ENCODE results near the gene NECTIN4. TPM values are rescaled to one million over a fixed set of nuclear protein-coding genes. Genes with fewer than 3 reads are reported as not detected.
A peak's percentile ranks its signal among the peaks of the same experiment; 100 is the strongest.

NECTIN4 gene
- polyA plus RNA-seq, 3 donors, result 0.07 TPM; not detected in 1

DNA sequence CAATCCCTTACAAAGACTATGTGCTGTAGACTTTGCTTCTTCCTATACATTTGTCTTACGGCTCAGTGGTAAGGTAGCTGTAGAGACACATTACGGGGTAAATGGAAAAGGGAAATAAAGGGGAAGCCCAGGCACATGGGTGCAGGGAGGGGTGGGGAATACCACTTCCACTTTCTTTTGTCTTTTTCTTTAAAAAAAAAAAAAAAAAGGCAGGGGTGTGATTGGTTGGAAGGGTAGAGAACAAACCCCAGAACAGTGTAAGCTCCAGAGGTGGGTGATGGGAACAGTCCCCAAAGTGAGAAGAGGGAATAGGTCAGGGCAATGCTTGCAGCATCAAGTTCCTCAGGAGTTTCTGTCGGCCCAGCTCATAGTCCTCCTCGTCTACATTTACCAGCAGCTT lies 32.5 kb upstream of the NECTIN4 start:
- peaks cover 66% of the 10 kb centered on the region for H3K4me1 Mint-ChIP-seq

GRCh38 chr1:161121042-161121650 lies 31.8 kb upstream of the NECTIN4 start:
- Mint-ChIP-seq H3K4me3 (peak overlapping the region in 1 of 2 donors; percentile 54), H3K9me3 (peaks cover 0 to 2% (median 0%) of the 10 kb centered on the region in 7 donors), H3K27me3 (ENCODE audit: low read depth in 3 of 3) (no peaks in the 10 kb centered on the region), H3K36me3 (peaks cover 51 to 61% of the 10 kb centered on the region in 2 donors), H3K27ac (peak overlapping the region; percentile 81 to 98 (median 94)), H3K4me1 (peaks cover 69% of the 10 kb centered on the region)
- Histone ChIP-seq H3K9ac (ENCODE audit: insufficient read depth, low read length, poor library complexity, severe bottlenecking) (peak overlapping the region; percentile 7), H3K9me3 (replicated peaks in 1 of 2; ENCODE audit: control insufficient read depth in 1 of 2, insufficient read depth in 1 of 2, low read length in 2 of 2) (no peaks in the 10 kb centered on the region), H3K27ac (ENCODE audit: low read depth in 1 of 2, low read length in 2 of 2) (peak overlapping the region; percentile 60 to 99), H3K79me2 (ENCODE audit: insufficient read depth, low read length) (peaks cover 72% of the 10 kb centered on the region), H4K20me1 (ENCODE audit: insufficient read depth, low read length) (peaks cover 28% of the 10 kb centered on the region), H2AFZ (ENCODE audit: insufficient read depth, low read depth, low read length, poor library complexity, severe bottlenecking) (no peak overlapping the region), H3K4me1 (ENCODE audit: control insufficient read depth in 1 of 2, insufficient read depth in 2 of 2, low read length in 2 of 2) (peaks cover 61 to 68% of the 10 kb centered on the region in 2 donors), H3K4me2 (replicated peaks; ENCODE audit: extremely low read depth, low read length, poor library complexity, severe bottlenecking) (peak overlapping the region; percentile 63), H3K36me3 (replicated peaks in 1 of 2; ENCODE audit: control insufficient read depth in 1 of 2, insufficient read depth in 2 of 2, low read length in 2 of 2) (peaks cover 38 to 58% of the 10 kb centered on the region in 2 donors), H3K4me3 (replicated peaks in 1 of 3; ENCODE audit: low read depth in 2 of 3, low read length in 3 of 3) (peak overlapping the region in 1 of 3 experiments; percentile 57), H3K27me3 (ENCODE audit: control insufficient read depth in 2 of 2, insufficient read depth in 2 of 2, low read length in 2 of 2) (no peaks in the 10 kb centered on the region)
- no CpG with 5 or more reads among the region's 3 CpGs for WGBS (ENCODE audit: insufficient coverage)
- DNase-seq, result peak in 2 of 3 donors; percentile 34 to 58
- intact Hi-C loops (cut with micrococcal nuclease), result no loop called here
- TF ChIP-seq, protein P1, sequence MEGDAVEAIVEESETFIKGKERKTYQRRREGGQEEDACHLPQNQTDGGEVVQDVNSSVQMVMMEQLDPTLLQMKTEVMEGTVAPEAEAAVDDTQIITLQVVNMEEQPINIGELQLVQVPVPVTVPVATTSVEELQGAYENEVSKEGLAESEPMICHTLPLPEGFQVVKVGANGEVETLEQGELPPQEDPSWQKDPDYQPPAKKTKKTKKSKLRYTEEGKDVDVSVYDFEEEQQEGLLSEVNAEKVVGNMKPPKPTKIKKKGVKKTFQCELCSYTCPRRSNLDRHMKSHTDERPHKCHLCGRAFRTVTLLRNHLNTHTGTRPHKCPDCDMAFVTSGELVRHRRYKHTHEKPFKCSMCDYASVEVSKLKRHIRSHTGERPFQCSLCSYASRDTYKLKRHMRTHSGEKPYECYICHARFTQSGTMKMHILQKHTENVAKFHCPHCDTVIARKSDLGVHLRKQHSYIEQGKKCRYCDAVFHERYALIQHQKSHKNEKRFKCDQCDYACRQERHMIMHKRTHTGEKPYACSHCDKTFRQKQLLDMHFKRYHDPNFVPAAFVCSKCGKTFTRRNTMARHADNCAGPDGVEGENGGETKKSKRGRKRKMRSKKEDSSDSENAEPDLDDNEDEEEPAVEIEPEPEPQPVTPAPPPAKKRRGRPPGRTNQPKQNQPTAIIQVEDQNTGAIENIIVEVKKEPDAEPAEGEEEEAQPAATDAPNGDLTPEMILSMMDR (IDR thresholded peaks at IDR 0.05), result no peak

More for the DNA sequence above, 32.5 kb upstream of the NECTIN4 start:
- Histone ChIP-seq H4K20me1 (ENCODE audit: insufficient read depth, low read length) (peaks cover 30% of the 10 kb centered on the region), H3K4me1 (ENCODE audit: control insufficient read depth in 1 of 2, insufficient read depth in 2 of 2, low read length in 2 of 2) (peaks cover 59 to 65% of the 10 kb centered on the region in 2 donors), H3K36me3 (replicated peaks in 1 of 2; ENCODE audit: control insufficient read depth in 1 of 2, insufficient read depth in 2 of 2, low read length in 2 of 2) (peaks cover 42 to 65% of the 10 kb centered on the region in 2 donors), H3K9ac (ENCODE audit: insufficient read depth, low read length, poor library complexity, severe bottlenecking) (peak overlapping the region; percentile 7), H3K79me2 (ENCODE audit: insufficient read depth, low read length) (peaks cover 72% of the 10 kb centered on the region), H2AFZ (ENCODE audit: insufficient read depth, low read depth, low read length, poor library complexity, severe bottlenecking) (no peak overlapping the region), H3K4me2 (replicated peaks; ENCODE audit: extremely low read depth, low read length, poor library complexity, severe bottlenecking) (peak overlapping the region; percentile 63), H3K27ac (ENCODE audit: low read depth in 1 of 2, low read length in 2 of 2) (peak overlapping the region; percentile 69 to 99), H3K4me3 (replicated peaks in 1 of 3; ENCODE audit: low read depth in 2 of 3, low read length in 3 of 3) (peak overlapping the region in 1 of 3 experiments; percentile 57), H3K27me3 (ENCODE audit: control insufficient read depth in 2 of 2, insufficient read depth in 2 of 2, low read length in 2 of 2) (no peaks in the 10 kb centered on the region), H3K9me3 (replicated peaks in 1 of 2; ENCODE audit: control insufficient read depth in 1 of 2, insufficient read depth in 1 of 2, low read length in 2 of 2) (no peaks in the 10 kb centered on the region)
- intact Hi-C loops (cut with micrococcal nuclease), result no loop called here
- Mint-ChIP-seq H3K9me3 (peaks cover 0 to 2% (median 0%) of the 10 kb centered on the region in 7 donors), H3K36me3 (peaks cover 54 to 63% of the 10 kb centered on the region in 2 donors), H3K4me3 (peak overlapping the region; percentile 54), H3K27ac (peak overlapping the region; percentile 81 to 98 (median 94)), H3K27me3 (ENCODE audit: low read depth in 3 of 3) (peaks cover 0 to 1% (median 0%) of the 10 kb centered on the region in 3 donors)
- TF ChIP-seq, protein P1 (IDR thresholded peaks at IDR 0.05), result no peak
- DNase-seq, result peak; percentile 62 to 81 (median 76)
- WGBS (ENCODE audit: insufficient coverage), result no CpG with 5 or more reads among the region's 4 CpGs

Data from CD14-positive monocyte (primary cell).